ENCODE measurements around the gene GFPT2.

Gene GFPT2

GRCh38 chr5:180251887-180252286, 101.2 kb downstream of the GFPT2 start:
- peaks cover 77% of the 10 kb centered on the region for H3K36me3 Mint-ChIP-seq
- H3K4me3 Mint-ChIP-seq: no peak overlapping the region
- no peaks in the 10 kb centered on the region for H3K27me3 Mint-ChIP-seq
- CTCF ChIA-PET: no interaction called here
- peaks cover 71% of the 10 kb centered on the region for H3K9me3 Mint-ChIP-seq
- H3K4me1 Mint-ChIP-seq: no peaks in the 10 kb centered on the region
- DNase-seq: no peak
- no peak overlapping the region for H3K27ac Mint-ChIP-seq

GRCh38 chr5:180251141-180251540, 102.0 kb downstream of the GFPT2 start:
- peaks cover 80% of the 10 kb centered on the region for H3K36me3 Mint-ChIP-seq
- H3K27ac Mint-ChIP-seq: no peak overlapping the region
- CTCF ChIA-PET: no interaction called here
- no peak for DNase-seq
- peaks cover 73% of the 10 kb centered on the region for H3K9me3 Mint-ChIP-seq
- no peak overlapping the region for H3K4me3 Mint-ChIP-seq
- no peaks in the 10 kb centered on the region for H3K4me1 Mint-ChIP-seq
- no peaks in the 10 kb centered on the region for H3K27me3 Mint-ChIP-seq
